Measurements from ENCODE around the gene FRMD4A. TPM values are rescaled to one million over a fixed set of nuclear protein-coding genes. Genes with fewer than 3 reads are reported as not detected.

FRMD4A gene
- total RNA-seq, 1 donor from 2014 or later = 0.64 TPM

DNA sequence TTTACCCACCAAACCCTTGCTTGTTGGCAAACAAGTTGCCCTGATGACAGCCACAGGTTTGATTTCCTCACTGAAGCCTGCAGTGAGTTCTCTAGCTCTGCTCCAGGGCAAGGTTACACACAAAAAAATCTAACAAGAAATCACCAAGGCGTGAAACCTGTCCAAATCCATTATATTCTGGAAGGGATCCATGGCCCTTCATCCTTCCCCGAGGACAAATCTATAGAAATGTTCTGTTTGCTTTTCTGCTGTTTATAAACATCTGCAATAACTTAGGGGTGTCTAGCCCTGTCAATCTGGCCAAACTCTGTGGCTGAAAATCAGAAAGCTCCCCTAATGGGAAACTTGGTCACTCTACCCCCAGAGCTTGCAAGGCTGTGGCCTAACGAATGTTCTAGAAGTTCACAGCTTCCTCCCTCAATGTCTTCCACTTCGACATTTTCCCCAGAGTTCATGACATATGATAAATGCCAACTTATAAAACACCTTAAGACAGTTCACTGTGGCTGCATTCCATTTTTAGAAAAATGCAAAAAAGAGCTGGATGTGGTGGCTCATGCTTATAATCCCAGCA is 579.4 kb downstream of the FRMD4A start:
- Mint-ChIP-seq H3K4me1 (no peaks in the 10 kb centered on the region), H3K27me3 (no peaks in the 10 kb centered on the region), H3K27ac (no peak overlapping the region), H3K36me3 (ENCODE audit: low read depth) (no peaks in the 10 kb centered on the region), H3K4me3 (no peak overlapping the region), H3K9me3 (no peaks in the 10 kb centered on the region)
- POLR2A ChIA-PET = interaction anchor here (0.8 kb wide), 1 partner anchor 24 kb away, joined by 3 read pairs; no protein-coding TSS in a partner anchor
- ATAC-seq (ENCODE audit: low read depth) = no peak
- CTCF ChIA-PET = no interaction called here
- TF ChIP-seq, protein P1, sequence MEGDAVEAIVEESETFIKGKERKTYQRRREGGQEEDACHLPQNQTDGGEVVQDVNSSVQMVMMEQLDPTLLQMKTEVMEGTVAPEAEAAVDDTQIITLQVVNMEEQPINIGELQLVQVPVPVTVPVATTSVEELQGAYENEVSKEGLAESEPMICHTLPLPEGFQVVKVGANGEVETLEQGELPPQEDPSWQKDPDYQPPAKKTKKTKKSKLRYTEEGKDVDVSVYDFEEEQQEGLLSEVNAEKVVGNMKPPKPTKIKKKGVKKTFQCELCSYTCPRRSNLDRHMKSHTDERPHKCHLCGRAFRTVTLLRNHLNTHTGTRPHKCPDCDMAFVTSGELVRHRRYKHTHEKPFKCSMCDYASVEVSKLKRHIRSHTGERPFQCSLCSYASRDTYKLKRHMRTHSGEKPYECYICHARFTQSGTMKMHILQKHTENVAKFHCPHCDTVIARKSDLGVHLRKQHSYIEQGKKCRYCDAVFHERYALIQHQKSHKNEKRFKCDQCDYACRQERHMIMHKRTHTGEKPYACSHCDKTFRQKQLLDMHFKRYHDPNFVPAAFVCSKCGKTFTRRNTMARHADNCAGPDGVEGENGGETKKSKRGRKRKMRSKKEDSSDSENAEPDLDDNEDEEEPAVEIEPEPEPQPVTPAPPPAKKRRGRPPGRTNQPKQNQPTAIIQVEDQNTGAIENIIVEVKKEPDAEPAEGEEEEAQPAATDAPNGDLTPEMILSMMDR (IDR thresholded peaks at IDR 0.05) = no peak
- intact Hi-C loops (cut with micrococcal nuclease) = no loop called here
- DNase-seq = no peak

DNA sequence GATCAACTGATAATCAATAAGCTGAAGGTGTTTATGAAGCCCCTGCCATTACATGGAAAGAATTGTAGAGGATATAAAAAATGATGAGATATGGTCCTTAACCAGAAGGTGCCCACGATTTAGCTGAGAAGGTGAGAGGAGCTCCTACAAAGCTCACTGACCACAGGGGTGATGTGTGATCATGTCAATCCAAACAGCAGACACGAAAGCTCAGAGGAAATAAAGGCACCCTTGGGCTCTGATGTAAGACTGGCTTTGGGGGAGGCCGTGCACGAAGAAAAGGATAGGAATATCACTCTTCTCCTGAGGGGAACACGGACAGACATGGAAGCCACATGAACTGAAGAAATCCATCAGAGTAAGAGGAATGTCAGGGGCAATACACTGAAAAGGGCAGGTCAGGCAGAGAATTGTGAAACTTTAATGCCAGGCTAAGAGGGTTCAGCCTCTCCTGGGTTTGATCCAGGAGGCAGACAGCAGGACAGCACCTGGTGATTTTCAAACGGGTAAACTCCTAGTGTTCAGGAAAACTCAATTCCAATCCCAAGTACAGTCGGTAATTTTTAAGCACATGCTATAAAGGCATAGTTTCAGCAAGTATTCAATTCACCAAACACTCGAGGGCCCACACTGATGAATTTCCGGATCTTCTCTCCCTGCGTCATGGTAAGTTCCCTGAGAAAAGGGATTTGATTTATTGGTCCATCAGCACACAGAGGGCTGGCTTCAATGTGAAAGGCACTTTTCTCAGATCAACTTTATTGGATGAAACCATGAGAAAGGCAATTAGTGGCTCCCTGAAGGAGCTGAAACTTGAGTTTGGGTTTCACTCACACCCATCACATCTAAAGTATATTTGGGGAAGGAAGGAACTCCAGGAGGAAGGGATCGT is 580.2 kb downstream of the FRMD4A start:
- Mint-ChIP-seq H3K4me1 (no peaks in the 10 kb centered on the region), H3K9me3 (no peaks in the 10 kb centered on the region), H3K27ac (no peak overlapping the region), H3K36me3 (ENCODE audit: low read depth) (no peaks in the 10 kb centered on the region), H3K27me3 (no peaks in the 10 kb centered on the region), H3K4me3 (no peak overlapping the region)
- intact Hi-C loops (cut with micrococcal nuclease) = no loop called here
- TF ChIP-seq, protein P1 (IDR thresholded peaks at IDR 0.05) = no peak
- no peak for ATAC-seq (ENCODE audit: low read depth)
- ChIA-PET CTCF (no interaction called here), POLR2A (no interaction called here)
- no peak for DNase-seq

DNA sequence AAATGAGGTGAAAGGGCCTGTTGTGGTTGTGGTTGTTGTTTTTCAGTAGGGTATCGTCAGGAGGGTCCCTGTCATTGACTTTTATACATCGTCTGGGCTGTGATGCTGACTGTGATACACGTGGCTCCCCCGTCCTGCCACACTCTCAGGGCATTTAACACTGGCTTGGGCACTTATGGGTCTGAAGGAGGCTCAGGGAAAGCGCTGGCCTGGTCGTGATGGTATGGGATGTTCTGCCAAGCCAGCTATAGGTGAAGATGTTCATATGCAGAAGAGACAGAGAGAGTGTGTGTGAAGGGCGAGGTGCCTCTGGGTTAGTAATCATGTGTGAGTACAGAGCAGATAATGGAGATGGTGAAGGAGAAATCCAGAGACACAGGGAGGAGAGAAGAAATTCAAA is 585.5 kb downstream of the FRMD4A start:
- Mint-ChIP-seq H3K36me3 (ENCODE audit: low read depth) (no peaks in the 10 kb centered on the region), H3K4me1 (peaks cover 2% of the 10 kb centered on the region), H3K4me3 (no peak overlapping the region), H3K9me3 (no peaks in the 10 kb centered on the region), H3K27me3 (peaks cover 17% of the 10 kb centered on the region), H3K27ac (no peak overlapping the region)
- ChIA-PET CTCF (no interaction called here), POLR2A (no interaction called here)
- ATAC-seq (ENCODE audit: low read depth) (no peak), DNase-seq (no peak)
- intact Hi-C loops (cut with micrococcal nuclease) = no loop called here
- TF ChIP-seq, protein P1 (IDR thresholded peaks at IDR 0.05) = no peak

DNA sequence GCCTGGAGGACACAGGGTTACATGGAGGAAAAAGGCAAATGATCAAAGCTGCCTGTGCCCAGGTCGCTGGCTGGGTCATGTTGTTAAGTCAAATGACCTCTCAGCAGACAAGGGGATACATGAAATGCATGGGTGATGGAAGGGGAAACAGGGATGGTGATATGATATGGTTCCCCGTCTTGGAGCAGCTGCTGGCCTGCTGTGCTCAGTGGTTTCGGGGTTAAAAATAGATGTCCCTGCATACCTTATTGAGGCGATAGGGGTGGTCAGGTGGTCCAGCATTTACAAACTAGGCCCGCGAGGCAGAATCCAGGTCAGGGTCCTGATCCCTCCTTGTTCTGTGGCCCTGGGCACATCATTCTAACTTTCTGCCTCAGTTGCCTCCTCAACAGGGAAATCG is 586.8 kb downstream of the FRMD4A start:
- Mint-ChIP-seq H3K27ac (no peak overlapping the region), H3K27me3 (peaks cover 17% of the 10 kb centered on the region), H3K9me3 (no peaks in the 10 kb centered on the region), H3K36me3 (ENCODE audit: low read depth) (no peaks in the 10 kb centered on the region), H3K4me3 (no peak overlapping the region), H3K4me1 (peaks cover 2% of the 10 kb centered on the region)
- ChIA-PET POLR2A (no interaction called here), CTCF (no interaction called here)
- DNase-seq = no peak
- intact Hi-C loops (cut with micrococcal nuclease) = no loop called here
- no peak for ATAC-seq (ENCODE audit: low read depth)
- TF ChIP-seq, protein P1 (IDR thresholded peaks at IDR 0.05) = no peak

DNA sequence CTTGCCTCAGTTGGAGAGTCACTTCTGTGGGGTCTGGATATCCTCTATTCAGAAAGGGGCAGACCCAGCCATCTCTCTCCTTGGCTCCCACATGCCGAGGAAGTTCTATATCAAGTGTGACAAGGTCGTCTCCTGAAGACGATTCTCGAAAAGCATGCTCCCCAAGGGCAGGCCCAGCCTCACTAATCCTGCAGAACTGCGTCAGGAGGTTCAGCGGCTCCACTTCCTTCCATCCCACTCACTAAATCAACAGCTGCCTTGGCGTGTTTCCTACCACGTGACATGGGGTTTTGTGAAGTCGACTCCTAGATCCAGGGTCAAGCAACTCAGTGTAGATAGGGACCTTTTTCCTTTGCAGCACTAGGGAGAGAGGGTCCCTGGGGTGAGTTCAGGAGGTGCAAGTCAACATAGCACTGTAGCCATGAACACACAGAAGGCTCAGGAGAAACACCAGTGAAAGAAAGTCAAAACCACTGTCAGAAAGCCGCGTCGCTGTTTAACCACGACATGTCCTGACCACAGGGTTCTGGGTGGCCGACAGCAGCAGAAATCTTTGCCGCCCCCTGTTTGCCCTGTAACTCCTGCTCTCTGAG is 587.5 kb downstream of the FRMD4A start:
- CTCF ChIA-PET = no interaction called here
- H3K27ac Mint-ChIP-seq = no peak overlapping the region
- ATAC-seq (ENCODE audit: low read depth) (no peak), DNase-seq (no peak)
- peaks cover 2% of the 10 kb centered on the region for H3K4me1 Mint-ChIP-seq
- peaks cover 17% of the 10 kb centered on the region for H3K27me3 Mint-ChIP-seq
- TF ChIP-seq, protein P1 (IDR thresholded peaks at IDR 0.05) = no peak
- intact Hi-C loops (cut with micrococcal nuclease) = no loop called here
- H3K9me3 Mint-ChIP-seq = no peaks in the 10 kb centered on the region
- POLR2A ChIA-PET = no interaction called here
- H3K36me3 Mint-ChIP-seq (ENCODE audit: low read depth) = no peaks in the 10 kb centered on the region
- no peak overlapping the region for H3K4me3 Mint-ChIP-seq

Data from activated B cell treated with CpG ODN at 0.5 μM for 24 hours (primary cell).